Mucosa of stomach (tissue), 1 donor: ENCODE measurements around the gene EVX1.
A peak's percentile ranks its signal among the peaks of the same experiment; 100 is the strongest.

ENCODE experiments used
- H3K27me3 ChIP-seq: one replicate; pipeline ENCODE4 v1.7.0; 2013; ENCODE audit warnings: mild to moderate bottlenecking, low read length; ENCODE audit not compliant: control insufficient read depth, insufficient read depth
- H3K36me3 ChIP-seq: one replicate; pipeline ENCODE4 v1.7.0; 2013; ENCODE audit warnings: low read length; ENCODE audit not compliant: control insufficient read depth, insufficient read depth
- H3K4me1 ChIP-seq: one replicate; pipeline ENCODE4 v1.7.0; 2013; ENCODE audit warnings: mild to moderate bottlenecking, low read length; ENCODE audit not compliant: control insufficient read depth, insufficient read depth
- H3K4me3 ChIP-seq: one replicate; pipeline ENCODE4 v1.7.0; 2013; ENCODE audit warnings: low read length
- H3K9ac ChIP-seq: one replicate; pipeline ENCODE4 v1.7.0; 2013; ENCODE audit warnings: mild to moderate bottlenecking, low read length, moderate library complexity
- H3K9me3 ChIP-seq: one replicate; pipeline ENCODE4 v1.7.0; 2013; ENCODE audit warnings: mild to moderate bottlenecking, low read length, moderate library complexity; ENCODE audit not compliant: control insufficient read depth
- donor health status: Pancreatic carcinoma.

Gene EVX1

DNA sequence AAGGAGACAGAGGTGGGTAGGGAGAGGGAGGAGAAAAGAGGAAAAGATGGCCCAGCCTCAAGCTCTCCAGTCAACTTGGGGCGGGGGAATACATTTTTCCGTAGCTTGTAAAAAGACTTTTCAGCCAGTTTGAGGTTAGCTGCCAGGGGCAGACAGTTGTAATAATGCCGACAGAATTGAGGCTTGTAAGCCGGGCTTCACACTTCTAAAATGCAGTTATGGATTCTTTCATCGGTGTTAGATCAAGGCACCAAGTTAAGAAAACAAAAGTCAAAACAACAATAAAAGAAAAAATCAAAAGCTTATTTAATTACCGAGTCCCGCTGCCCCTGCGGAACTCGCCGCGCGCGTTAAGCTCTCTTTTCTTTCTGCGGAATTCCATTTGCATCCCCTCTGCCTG, 448 bp upstream of the EVX1 start:
- no peak overlapping the region for H3K9ac ChIP-seq
- H3K27me3 ChIP-seq = peaks cover 100% of the 10 kb centered on the region
- no peak overlapping the region for H3K4me3 ChIP-seq
- peaks cover 48% of the 10 kb centered on the region for H3K4me1 ChIP-seq
- no peaks in the 10 kb centered on the region for H3K36me3 ChIP-seq
- peaks cover 3% of the 10 kb centered on the region for H3K9me3 ChIP-seq

GRCh38 chr7:27243340-27244163, 950 bp downstream of the EVX1 start:
- H3K27me3 ChIP-seq = peaks cover 100% of the 10 kb centered on the region

GRCh38 chr7:27244488-27245123, 2.0 kb downstream of the EVX1 start:
- Histone ChIP-seq H3K9ac (no peak overlapping the region), H3K4me1 (peaks cover 43% of the 10 kb centered on the region), H3K4me3 (no peak overlapping the region), H3K9me3 (peaks cover 3% of the 10 kb centered on the region), H3K27me3 (peaks cover 100% of the 10 kb centered on the region), H3K36me3 (no peaks in the 10 kb centered on the region)

More at GRCh38 chr7:27243340-27244163, 950 bp downstream of the EVX1 start:
- no peak overlapping the region for H3K9ac ChIP-seq
- peaks cover 3% of the 10 kb centered on the region for H3K9me3 ChIP-seq
- H3K36me3 ChIP-seq = no peaks in the 10 kb centered on the region
- peaks cover 48% of the 10 kb centered on the region for H3K4me1 ChIP-seq
- H3K4me3 ChIP-seq = no peak overlapping the region

DNA sequence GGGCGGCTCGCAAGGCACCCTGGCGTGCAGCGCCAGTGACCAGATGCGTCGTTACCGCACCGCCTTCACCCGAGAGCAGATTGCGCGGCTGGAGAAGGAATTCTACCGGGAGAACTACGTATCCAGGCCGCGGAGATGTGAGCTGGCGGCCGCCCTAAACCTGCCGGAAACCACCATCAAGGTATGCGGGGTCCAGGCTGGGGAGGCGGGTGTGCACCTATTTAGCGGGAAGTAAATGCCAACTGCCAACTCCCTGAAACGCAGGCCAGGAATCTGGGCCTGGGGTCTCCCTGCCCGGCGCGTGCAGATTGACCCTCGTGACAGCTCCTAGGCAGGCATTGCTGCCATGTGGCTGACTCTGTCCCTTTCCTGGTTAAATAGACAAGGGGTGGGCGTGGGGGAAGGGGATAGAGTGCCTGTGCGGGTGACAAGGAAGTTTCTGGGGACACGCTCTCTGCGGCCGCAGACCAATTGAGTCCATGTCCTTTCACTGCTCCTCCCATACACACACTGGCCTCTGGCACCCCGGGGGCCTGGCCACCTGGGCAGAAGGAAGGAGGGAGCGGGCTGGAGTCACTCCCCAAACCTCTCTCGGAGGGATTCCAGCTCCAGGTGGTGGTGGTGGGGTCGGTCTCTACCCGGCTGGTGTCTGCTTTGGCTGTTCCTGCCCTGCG, 2.7 kb downstream of the EVX1 start:
- peak overlapping the region; percentile 3 for H3K4me3 ChIP-seq
- H3K9ac ChIP-seq = no peak overlapping the region
- no peaks in the 10 kb centered on the region for H3K36me3 ChIP-seq
- H3K9me3 ChIP-seq = peaks cover 3% of the 10 kb centered on the region
- H3K4me1 ChIP-seq = peaks cover 37% of the 10 kb centered on the region
- peaks cover 100% of the 10 kb centered on the region for H3K27me3 ChIP-seq

DNA sequence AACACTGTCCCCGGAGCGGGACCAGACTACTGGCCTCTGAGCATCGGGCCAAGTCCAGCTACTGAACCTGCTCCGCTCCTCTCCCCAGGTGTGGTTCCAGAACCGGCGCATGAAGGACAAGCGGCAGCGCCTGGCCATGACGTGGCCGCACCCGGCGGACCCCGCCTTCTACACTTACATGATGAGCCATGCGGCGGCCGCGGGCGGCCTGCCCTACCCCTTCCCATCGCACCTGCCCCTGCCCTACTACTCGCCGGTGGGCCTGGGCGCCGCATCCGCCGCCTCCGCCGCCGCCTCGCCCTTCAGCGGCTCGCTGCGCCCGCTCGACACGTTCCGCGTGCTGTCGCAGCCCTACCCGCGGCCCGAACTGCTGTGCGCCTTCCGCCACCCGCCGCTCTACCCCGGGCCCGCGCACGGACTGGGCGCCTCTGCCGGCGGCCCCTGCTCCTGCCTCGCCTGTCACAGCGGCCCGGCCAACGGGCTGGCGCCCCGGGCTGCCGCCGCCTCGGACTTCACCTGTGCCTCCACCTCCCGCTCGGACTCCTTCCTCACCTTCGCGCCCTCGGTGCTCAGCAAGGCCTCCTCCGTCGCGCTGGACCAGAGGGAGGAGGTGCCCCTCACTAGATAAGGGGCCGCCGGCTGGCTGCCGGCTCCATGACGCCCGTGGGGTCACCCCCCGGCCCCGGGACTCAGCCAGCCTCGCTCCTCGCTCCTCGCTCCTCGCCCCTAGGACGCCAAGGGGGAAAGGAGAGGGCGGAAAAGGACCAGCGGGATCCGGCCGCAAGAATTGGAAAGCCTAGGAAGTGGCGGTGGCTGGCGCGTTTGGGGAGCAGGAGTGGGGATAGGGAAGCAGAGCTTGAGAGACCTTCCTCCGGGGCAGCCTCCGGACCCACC, 3.4 kb downstream of the EVX1 start:
- Histone ChIP-seq H3K4me1 (peaks cover 37% of the 10 kb centered on the region), H3K4me3 (peak overlapping the region; percentile 3), H3K9me3 (peaks cover 3% of the 10 kb centered on the region), H3K9ac (no peak overlapping the region), H3K27me3 (peaks cover 100% of the 10 kb centered on the region), H3K36me3 (no peaks in the 10 kb centered on the region)

- Histone ChIP-seq H3K36me3 (no peaks in the 10 kb centered on the region), H3K4me3 (no peak overlapping the region), H3K27me3 (peaks cover 100% of the 10 kb centered on the region), H3K9ac (no peak overlapping the region), H3K9me3 (no peaks in the 10 kb centered on the region), H3K4me1 (peaks cover 47% of the 10 kb centered on the region)
Measured at GRCh38 chr7:27247000-27247399, 4.4 kb downstream of the EVX1 start.

DNA sequence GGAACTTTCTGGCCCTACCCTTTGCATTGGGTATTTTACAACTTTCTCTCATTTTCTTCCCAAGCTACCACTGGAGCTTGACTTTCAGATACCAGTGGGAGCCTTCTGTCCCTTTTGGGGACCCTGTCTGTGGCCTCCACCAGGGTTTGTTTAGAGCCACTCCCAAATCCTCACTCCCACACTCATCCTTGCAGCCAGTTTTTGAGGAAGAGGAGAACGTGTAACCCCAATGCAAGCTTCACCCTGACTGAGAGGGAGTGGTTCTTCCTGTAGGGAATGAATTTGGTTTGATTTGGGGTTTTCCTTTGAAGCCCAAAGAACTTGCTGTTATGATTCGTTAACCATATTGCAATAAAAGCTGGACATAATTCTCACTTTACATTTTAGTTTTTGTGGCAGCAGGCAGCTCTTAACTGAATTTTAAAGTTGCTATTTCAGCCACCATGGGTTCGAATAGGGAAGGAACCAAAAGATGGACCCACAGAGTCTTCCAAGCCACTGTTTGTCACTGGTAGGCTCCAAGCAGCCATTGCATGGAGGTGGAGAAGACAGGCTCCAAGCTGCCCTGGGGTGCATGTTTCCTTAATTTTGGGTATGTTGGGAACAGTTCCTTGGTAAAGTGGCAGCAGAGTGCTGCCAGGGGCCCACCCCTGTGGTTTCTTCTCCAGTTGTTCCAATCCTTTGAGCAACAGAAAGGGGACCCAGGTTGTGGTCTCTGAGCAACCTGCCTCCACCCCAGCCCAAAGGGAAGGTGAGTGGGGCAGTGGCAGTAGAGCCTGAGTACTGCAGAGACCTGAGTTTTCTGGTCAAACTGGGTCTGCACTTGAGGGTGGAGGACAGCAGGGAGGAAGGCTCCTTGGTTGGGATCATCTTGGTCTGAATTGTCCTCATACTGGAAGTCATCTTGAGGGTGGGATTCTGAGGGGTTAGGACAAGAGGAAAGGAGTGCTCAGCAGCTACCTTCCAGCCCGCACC, 5.1 kb downstream of the EVX1 start:
- H3K4me1 ChIP-seq = peaks cover 50% of the 10 kb centered on the region

DNA sequence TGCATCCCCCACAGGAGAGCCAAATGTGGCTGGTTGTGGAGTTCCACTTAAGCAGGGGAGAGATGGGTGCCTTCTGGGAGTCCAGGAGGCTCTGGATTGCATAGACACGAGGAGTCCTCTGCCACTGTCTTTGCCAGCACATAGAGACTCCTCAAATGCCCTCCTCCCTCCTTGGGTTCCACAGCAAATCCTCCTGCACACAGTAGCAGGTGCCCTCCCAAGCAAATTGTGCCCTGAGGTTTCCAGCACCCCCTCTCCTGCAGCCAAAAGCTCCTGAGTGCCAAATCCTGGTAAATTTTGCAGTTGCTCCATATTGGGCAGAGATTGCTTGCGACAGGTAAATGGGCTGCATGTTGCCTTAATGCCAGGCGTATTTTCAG, 5.8 kb downstream of the EVX1 start:
- Histone ChIP-seq H3K36me3 (no peaks in the 10 kb centered on the region), H3K9ac (no peak overlapping the region), H3K9me3 (no peaks in the 10 kb centered on the region), H3K27me3 (peaks cover 100% of the 10 kb centered on the region), H3K4me1 (peaks cover 44% of the 10 kb centered on the region), H3K4me3 (no peak overlapping the region)

More for the DNA sequence above, 5.1 kb downstream of the EVX1 start:
- Histone ChIP-seq H3K27me3 (peaks cover 100% of the 10 kb centered on the region), H3K36me3 (no peaks in the 10 kb centered on the region), H3K9ac (no peak overlapping the region), H3K9me3 (no peaks in the 10 kb centered on the region), H3K4me3 (no peak overlapping the region)

DNA sequence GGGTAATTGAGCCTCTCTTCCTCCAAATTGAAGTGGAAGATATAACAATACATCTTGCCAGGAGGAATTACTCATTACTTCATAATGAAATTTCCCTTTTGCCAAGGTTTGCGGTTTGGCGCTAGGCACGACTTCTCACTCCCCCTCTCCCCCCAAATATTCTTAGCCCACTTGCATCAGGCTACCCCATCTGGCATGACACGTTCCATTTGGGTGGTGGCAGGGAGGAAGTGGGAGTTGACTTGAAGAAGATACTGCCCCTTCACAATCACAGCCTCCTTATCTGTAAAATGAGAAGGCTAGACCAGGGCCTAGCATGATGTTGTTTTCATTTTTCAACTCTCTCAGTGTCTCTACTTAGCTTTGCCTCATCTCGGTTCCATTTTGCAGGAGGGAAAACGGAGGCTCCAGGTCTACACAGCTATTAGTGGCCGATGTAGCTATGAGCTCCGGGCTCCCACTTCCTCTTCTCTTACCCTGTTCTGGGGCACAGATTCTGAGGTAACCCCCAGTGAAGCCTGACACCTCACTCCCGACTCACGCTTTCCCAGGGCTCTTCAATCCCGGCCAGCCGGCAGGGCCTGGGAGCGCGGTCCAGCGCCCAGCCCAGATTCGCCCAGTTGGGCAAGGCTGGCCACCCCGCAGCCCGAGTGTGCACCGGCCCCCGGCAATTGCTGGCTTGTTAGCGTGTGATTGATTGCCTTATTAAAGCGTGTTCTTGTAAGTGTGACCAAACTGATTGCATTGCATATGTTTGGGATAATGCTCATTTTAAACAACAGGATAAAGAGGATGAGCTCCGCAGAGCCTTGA, 6.5 kb downstream of the EVX1 start:
- no peaks in the 10 kb centered on the region for H3K36me3 ChIP-seq
- H3K9me3 ChIP-seq = no peaks in the 10 kb centered on the region
- H3K4me3 ChIP-seq = no peak overlapping the region
- H3K27me3 ChIP-seq = peaks cover 96% of the 10 kb centered on the region
- H3K4me1 ChIP-seq = peaks cover 39% of the 10 kb centered on the region
- H3K9ac ChIP-seq = no peak overlapping the region

GRCh38 chr7:27249724-27250556, 7.3 kb downstream of the EVX1 start:
- Histone ChIP-seq H3K36me3 (no peaks in the 10 kb centered on the region), H3K9me3 (no peaks in the 10 kb centered on the region), H3K27me3 (peaks cover 96% of the 10 kb centered on the region)

More at GRCh38 chr7:27249724-27250556, 7.3 kb downstream of the EVX1 start:
- H3K9ac ChIP-seq = no peak overlapping the region
- H3K4me1 ChIP-seq = peaks cover 34% of the 10 kb centered on the region
- H3K4me3 ChIP-seq = no peak overlapping the region
